Limb (tissue), 2 donors: ENCODE data around the gene NBEA.

ENCODE experiments used
- DNase-seq, 2 donors: peaks; one replicate each; pipeline ENCODE4 v3.0.0-alpha.2; 2016; ENCODE audit errors: extremely low spot score in 2 of 2

NBEA gene

GRCh38 chr13:35700671-35701070 is 758.6 kb downstream of the NBEA start:
- DNase-seq, result no peak

DNA sequence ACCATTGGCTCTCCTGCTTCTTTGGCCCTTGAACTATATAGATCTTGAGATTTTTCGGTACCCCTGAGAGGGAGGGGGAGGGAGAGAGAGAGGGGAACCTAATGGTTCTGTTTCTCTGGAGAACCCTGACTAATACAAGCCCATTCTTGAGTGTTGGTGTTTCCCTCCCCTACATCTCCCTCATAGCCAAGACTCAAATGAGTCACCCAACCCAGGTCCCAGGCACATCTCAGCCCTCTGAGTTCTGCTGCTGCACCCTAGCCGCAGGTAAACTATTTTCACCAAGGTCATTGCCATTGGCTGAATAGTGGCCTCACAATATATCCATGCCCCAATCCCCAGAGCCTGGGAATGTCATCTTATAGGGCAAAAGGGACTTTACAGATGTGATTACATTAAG is 760.2 kb downstream of the NBEA start:
- no peak for DNase-seq

GRCh38 chr13:35703061-35703460 is 761.0 kb downstream of the NBEA start:
- no peak for DNase-seq

GRCh38 chr13:35704331-35704730 is 762.3 kb downstream of the NBEA start:
- DNase-seq, result no peak

- DNase-seq, result no peak
These were observed 764.2 kb downstream of the NBEA start for GRCh38 chr13:35706281-35706680.

DNA sequence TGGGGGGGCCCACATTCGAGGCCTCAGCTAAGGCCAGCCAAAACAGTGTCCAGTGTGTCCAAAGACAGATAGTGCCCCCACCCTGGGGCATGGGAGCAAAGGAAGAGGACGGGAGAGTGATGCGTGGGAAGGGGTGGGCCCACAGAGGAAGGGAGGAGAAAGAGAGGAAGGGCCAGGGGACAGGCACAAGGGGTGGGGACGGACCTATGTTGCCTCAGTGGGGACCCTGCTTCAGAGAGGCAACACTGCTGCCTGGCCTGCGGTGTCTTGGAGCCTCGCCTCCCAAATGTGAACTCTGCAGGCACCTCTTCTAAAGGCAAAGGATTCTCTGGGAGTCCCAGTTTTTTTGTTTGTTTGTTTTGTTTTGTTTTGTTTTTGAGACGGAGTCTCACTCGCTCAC is 764.7 kb downstream of the NBEA start:
- no peak for DNase-seq

- no peak for DNase-seq
These were observed 769.8 kb downstream of the NBEA start for GRCh38 chr13:35711909-35712308.

DNA sequence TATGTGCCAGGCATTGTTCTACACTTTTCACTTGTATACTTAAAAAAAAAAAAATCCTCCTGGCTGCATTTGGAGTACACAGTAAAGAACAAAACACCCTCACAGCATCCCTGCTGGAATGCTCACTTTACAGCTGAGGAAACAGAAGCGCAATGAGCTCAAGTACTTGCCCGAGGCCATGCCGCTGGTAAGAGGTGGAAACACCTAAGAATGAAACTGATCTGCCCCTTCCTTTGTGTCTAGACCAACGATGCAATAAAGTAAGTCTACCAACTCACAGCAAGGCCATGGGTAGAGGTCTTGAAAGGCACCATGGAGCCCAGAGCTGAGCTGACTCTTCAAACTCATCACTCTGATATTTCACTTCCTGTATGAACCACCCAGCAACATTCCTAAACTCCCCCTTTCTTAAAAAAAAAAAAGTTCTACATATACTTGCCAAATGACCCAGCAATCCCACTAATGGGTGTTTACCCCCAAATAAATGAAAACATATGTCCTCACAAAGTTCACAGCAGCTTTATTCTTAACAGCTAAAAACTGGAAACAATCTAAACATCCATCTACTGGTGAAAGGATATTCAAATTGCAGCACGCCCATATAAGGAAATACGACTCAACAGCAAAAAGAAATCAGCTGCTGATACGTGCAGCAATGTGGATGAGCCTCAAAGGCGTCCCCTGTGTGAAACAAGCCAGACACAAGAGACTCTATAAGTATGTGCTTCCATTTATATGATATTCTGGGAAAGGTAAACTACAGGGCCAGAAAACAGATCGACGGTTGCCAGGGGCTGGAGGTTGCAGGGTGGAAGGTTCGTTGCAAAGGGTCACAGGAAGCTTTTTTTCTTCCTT is 771.1 kb downstream of the NBEA start:
- peak in 1 of 2 donors; percentile 80 for DNase-seq

- DNase-seq, result no peak
These were observed 772.1 kb downstream of the NBEA start for GRCh38 chr13:35714121-35714520.

GRCh38 chr13:35714588-35715377 is 772.7 kb downstream of the NBEA start:
- DNase-seq, result no peak

GRCh38 chr13:35716186-35716585 is 774.1 kb downstream of the NBEA start:
- peak in 1 of 2 donors; percentile 68 for DNase-seq

- no peak for DNase-seq
These were observed 774.7 kb downstream of the NBEA start for GRCh38 chr13:35716729-35717128.

- DNase-seq, result no peak
These were observed 776.0 kb downstream of the NBEA start for GRCh38 chr13:35718084-35718483.

DNA sequence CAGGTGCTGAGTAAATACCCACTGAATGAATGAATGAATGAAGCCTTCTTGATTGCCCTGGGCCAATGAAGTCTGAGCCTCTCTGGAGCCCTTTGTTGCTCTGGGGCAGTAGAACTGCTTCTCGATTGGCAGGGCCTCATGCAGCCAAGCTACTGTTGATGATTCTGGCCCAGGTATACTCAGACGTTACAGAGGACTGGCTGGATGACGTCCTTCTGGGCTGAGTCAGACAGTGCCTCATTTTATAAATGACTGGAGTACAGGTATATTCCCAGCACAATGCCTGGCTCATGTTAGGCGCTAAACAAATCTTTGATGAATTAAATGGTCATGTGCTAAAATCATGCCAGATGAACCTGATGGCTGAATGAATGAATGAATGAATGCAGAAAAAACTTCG is 778.2 kb downstream of the NBEA start:
- no peak for DNase-seq

- DNase-seq, result peak; percentile 51 to 79
These were observed 778.9 kb downstream of the NBEA start for GRCh38 chr13:35720690-35721554.
